Heart left ventricle (tissue), 16 donors: ENCODE measurements around the gene RELA. TPM values are rescaled to one million over a fixed set of nuclear protein-coding genes. Genes with fewer than 3 reads are reported as not detected.

Experiments used
- ATAC-seq, 4 donors: fragments of 200-7000 bp; cut with Tn5 transposase; one replicate each; pipeline ENCODE4 v1.9.1; 2020 to 2022; ENCODE audit warnings: moderate library complexity in 4 of 4, mild to moderate bottlenecking in 3 of 4, moderate number of reproducible peaks in 1 of 4
- DNase-seq, 5 donors: peaks; one replicate each; pipeline ENCODE4 v3.0.0-alpha.2; 2020
- H3K27ac ChIP-seq, 12 donors: fragments of 200-600 bp; sonication (generic) in 4 of 12; one replicate each; pipeline versions ENCODE4 v1.5.0 to v1.8.0; 2016 to 2022; ENCODE audit warnings: mild to moderate bottlenecking in 2 of 12
- H3K27me3 ChIP-seq, 9 donors: fragments of 200-600 bp; sonication (generic) in 2 of 9; one replicate each; pipeline versions ENCODE4 v1.5.1 to v1.8.0; 2016 to 2022; ENCODE audit warnings: mild to moderate bottlenecking in 3 of 9
- H3K36me3 ChIP-seq, 9 donors: fragments of 200-600 bp; sonication (generic) in 2 of 9; one replicate each; pipeline versions ENCODE4 v1.5.0 to v1.8.0; 2018 to 2022; ENCODE audit warnings: mild to moderate bottlenecking in 2 of 9
- H3K4me1 ChIP-seq, 12 donors: fragments of 200-600 bp; sonication (generic) in 4 of 12; one replicate each; pipeline versions ENCODE4 v1.5.0 to v1.8.0; 2016 to 2022; ENCODE audit warnings: mild to moderate bottlenecking in 3 of 12
- H3K4me3 ChIP-seq, 12 donors: fragments of 200-600 bp; sonication (generic) in 4 of 12; one replicate each; pipeline versions ENCODE4 v1.5.0 to v1.8.0; 2017 to 2022; ENCODE audit warnings: mild to moderate bottlenecking in 9 of 12, moderate library complexity in 4 of 12
- H3K9me3 ChIP-seq, 12 donors: fragments of 200-600 bp; sonication (generic) in 4 of 12; one replicate each; pipeline versions ENCODE4 v1.5.0 to v1.8.0; 2016 to 2022; ENCODE audit warnings: mild to moderate bottlenecking in 1 of 12
- POLR2A ChIP-seq, 2 donors: fragments of 450-650 bp; IDR thresholded peaks; one replicate each; pipeline ENCODE4 v1.6.1; 2017; ENCODE audit warnings: antibody characterized with exemption in 2 of 2, mild to moderate bottlenecking in 2 of 2, moderate library complexity in 2 of 2
- WGBS, 4 donors: extraction: QIAGEN DNeasy Blood & Tissue Kit in 2 of 4; methylation state at CpG; one replicate each; pipeline versions ENCODE4 v1.1.5 to v1.1.7; 2013 to 2018; 5-methylcytosine and 5-hydroxymethylcytosine counted together
- intact Hi-C, 10 donors: fragments of 100-400 bp; cut with DNase I; formaldehyde crosslinking; loops; one replicate each; pipeline versions ENCODE4 v1.11.1 to v1.14.2; 2022
- polyA plus RNA-seq, 2 donors: library from polyadenylated mRNA; stranded (reverse); fragments of 200-250 nt; gene quantifications; one replicate each; pipeline ENCODE4 v1.2.3, GENCODE V29; 2013
- total RNA-seq, 9 donors: library from RNA; depleted of rRNA in 2 of 9; stranded (reverse); fragments of >200 nt in 2 of 9; fragmentation: NEBNext Ultra II Directional in 3 of 9; extraction: Animal tissue kit (Norgen Biotek cat#: 25700) in 3 of 9; gene quantifications; one replicate each; pipeline versions ENCODE4 v1.1.0 to v1.2.4, GENCODE V29; 2016 to 2023
- TF ChIP-seq, protein P1 (sequence below), 12 donors: fragments of 200-600 bp; sonication (generic) in 4 of 12; IDR thresholded peaks; one replicate each; pipeline versions ENCODE4 v1.5.0 to v1.8.0; 2018 to 2022; ENCODE audit warnings: antibody characterized with exemption in 12 of 12, mild to moderate bottlenecking in 5 of 12
- donor health status: ischemic (EF 13 %, LVEDD 7.1; RV severe dilation, severe dysfunction).
- donor health status: healthy with polysubstance abuse.
- donor health status: DM: no; HTN: yes; CAD: no.
- donor health status: DM: no; HTN: no; CAD: no.
- donor health status: ischemic (EF 25% LVEDD 6.9; RV normal size, moderate dysfunction).
- donor health status: ischemic (EF 25% LVEDD 5.7; RV mildly dilated, moderate dysfunction).
- donor health status: healthy.
- donor health status: DM: yes; HTN: yes; CAD: no.
- donor health status: ischemic (EF 35%, LVEDD 5.7; RV mildly dilated, moderate dysfunction).
- donor health status: nonischemic (EF 11% LVEDD 7.7; RV severe dilation, severe dysfunction).
- donor health status: DM: yes; HTN: yes; CAD: no.
- donor health status: PGD.
- donor health status: ischemic (EF 29% LVEDD 5.4; RV normal size, mild dysfunction).
- donor health status: nonischemic (EF 23%, LVEDD 6.1; RV moderate dilation, normal function).

RELA gene
- total and polyA plus RNA-seq, 11 donors, result 22.2 to 86.4 (median 42.3) TPM

DNA sequence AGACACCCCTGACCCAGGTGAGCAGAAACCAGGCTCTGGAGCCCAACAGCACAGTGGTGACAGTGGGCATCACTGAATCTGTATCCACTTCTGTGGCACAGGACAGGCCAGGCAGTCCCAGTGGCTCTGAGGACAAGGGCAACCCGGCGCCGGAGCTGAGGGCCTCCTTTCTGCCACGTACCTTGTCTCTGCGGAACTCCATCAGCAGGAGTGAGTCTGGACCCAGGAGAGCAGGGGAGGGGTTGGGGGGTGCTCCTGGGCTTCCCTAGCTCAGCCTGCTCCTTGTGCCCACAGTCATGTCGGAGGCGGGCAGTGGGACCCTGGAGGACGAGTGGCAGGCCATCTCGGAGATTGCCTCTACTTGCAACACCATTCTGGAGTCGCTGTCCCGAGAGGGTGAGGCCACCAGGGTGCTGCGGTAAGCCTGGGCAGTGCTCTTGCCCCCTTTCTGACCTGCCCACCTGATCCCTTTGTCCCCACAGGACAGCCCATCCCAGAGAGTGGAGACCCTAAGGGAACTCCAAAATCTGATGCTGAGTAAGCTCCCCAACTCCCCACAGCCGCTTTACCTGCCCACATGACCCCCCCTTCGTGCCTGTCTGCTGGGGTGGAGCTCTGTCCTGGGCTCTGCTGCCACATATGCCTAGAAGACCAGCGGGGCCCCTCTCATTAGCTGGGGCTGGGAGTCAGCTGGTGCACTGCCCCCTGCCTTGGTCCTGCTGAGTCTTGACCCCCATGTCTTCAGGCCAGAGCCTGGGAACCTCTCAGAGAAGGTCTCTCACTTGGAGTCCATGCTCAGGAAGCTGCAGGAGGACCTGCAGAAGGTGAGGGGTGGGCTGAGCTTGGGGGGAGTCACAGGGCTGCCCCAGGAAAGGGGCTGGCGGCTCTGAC is 12.8 kb downstream of the RELA start:
- intact Hi-C loops, result no loop called here
- H3K4me1 ChIP-seq, result peaks cover 8 to 65% (median 38%) of the 10 kb centered on the region in 12 donors
- peaks cover 0 to 12% (median 0%) of the 10 kb centered on the region in 9 donors for H3K27me3 ChIP-seq
- H3K9me3 ChIP-seq, result no peaks in the 10 kb centered on the region
- H3K4me3 ChIP-seq, result no peak overlapping the region
- 80 to 92% (median 90%) methylated on average over 9 to 16 of the region's 16 CpGs for WGBS, 4 donors
- peak overlapping the region in 8 of 12 donors; percentile 14 to 99 (median 96) for H3K27ac ChIP-seq
- ATAC-seq, result no peak
- H3K36me3 ChIP-seq, result peaks cover 0 to 81% (median 65%) of the 10 kb centered on the region in 9 donors
- TF ChIP-seq, protein P1, sequence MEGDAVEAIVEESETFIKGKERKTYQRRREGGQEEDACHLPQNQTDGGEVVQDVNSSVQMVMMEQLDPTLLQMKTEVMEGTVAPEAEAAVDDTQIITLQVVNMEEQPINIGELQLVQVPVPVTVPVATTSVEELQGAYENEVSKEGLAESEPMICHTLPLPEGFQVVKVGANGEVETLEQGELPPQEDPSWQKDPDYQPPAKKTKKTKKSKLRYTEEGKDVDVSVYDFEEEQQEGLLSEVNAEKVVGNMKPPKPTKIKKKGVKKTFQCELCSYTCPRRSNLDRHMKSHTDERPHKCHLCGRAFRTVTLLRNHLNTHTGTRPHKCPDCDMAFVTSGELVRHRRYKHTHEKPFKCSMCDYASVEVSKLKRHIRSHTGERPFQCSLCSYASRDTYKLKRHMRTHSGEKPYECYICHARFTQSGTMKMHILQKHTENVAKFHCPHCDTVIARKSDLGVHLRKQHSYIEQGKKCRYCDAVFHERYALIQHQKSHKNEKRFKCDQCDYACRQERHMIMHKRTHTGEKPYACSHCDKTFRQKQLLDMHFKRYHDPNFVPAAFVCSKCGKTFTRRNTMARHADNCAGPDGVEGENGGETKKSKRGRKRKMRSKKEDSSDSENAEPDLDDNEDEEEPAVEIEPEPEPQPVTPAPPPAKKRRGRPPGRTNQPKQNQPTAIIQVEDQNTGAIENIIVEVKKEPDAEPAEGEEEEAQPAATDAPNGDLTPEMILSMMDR (IDR thresholded peaks at IDR 0.05), result no peak
- no peak for TF ChIP-seq POLR2A (IDR thresholded peaks at IDR 0.05)
- peak in 3 of 5 donors; percentile 18 to 24 (median 18) for DNase-seq

DNA sequence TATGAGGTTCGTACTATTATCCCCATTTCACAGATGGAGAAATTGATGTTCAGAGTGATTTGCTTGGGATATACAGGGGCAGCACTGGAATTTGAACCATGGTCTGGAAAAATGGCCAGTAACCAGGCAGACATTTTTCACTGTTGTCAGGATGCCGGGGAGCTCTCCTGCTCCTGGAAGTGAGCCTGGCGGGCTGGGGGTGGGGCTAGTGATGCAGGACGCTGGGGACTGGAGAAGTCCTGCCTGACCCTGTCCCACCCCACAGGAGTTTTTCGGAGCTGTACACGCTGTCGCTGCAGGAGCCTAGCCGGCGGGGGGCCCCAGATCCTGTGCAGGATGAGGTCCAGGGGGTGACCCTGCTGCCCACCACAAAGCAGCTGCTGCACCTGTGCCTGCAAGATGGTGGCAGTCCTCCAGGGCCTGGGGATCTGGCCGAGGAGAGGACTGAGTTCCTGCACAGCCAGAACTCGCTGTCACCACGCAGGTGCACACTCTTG is 13.7 kb downstream of the RELA start:
- no peak for ATAC-seq
- no peak for TF ChIP-seq POLR2A (IDR thresholded peaks at IDR 0.05)
- TF ChIP-seq, protein P1 (IDR thresholded peaks at IDR 0.05), result no peak
- intact Hi-C loops, result no loop called here
- H3K9me3 ChIP-seq, result no peaks in the 10 kb centered on the region
- H3K27me3 ChIP-seq, result peaks cover 0 to 12% (median 0%) of the 10 kb centered on the region in 9 donors
- peak in 3 of 5 donors; percentile 26 to 45 (median 32) for DNase-seq
- H3K4me3 ChIP-seq, result no peak overlapping the region
- H3K4me1 ChIP-seq, result peaks cover 6 to 56% (median 32%) of the 10 kb centered on the region in 12 donors
- WGBS, 4 donors, result 54 to 69% (median 64%) methylated on average over 11 to 12 of the region's 12 CpGs
- H3K27ac ChIP-seq, result peak overlapping the region in 2 of 12 donors; percentile 14 to 96
- peaks cover 0 to 78% (median 60%) of the 10 kb centered on the region in 9 donors for H3K36me3 ChIP-seq

DNA sequence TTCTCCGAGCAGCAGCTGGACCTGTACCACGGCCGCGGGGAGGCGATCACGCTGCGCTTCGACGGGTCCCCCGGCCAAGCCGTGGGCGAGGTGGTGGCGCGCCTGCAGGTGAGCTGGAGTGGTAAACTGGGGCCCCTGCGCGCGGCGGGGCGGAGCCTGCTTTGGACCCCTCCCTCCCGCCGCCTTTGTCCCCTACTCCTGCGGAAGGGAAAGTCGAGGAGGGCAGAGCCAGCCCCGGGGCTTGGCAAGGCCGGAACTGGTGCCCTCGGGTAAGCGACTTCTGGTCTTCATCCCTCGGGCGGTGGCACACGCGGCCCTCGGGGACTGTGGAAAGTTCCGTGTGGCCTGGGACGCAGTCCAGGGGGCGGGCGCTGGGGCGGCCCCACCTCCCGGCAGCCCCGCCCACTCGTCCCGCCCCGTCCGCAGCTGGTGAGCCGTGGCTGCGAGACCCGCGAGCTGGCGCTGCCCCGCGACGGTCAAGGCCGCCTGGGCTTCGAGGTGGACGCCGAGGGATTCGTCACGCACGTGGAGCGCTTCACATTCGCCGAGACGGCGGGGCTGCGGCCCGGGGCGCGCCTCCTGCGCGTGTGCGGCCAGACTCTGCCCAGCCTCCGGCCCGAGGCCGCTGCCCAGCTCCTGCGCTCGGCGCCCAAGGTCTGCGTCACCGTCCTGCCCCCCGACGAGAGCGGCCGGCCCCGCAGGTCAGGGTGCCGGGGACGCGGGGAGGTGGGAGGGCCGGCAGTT is 15.6 kb downstream of the RELA start:
- H3K9me3 ChIP-seq, result no peaks in the 10 kb centered on the region
- H3K4me3 ChIP-seq, result peak overlapping the region in 2 of 12 donors; percentile 10 to 14
- ATAC-seq, result peak in 3 of 4 donors; percentile 14 to 29 (median 14)
- peak in 2 of 5 donors; percentile 30 to 31 for DNase-seq
- peaks cover 0 to 12% (median 0%) of the 10 kb centered on the region in 9 donors for H3K27me3 ChIP-seq
- intact Hi-C loops, result no loop called here
- H3K27ac ChIP-seq, result peak overlapping the region in 1 of 12 donors; percentile 41
- peaks cover 0 to 90% (median 71%) of the 10 kb centered on the region in 9 donors for H3K36me3 ChIP-seq
- peaks cover 0 to 47% (median 20%) of the 10 kb centered on the region in 12 donors for H3K4me1 ChIP-seq
- no peak for TF ChIP-seq POLR2A (IDR thresholded peaks at IDR 0.05)
- TF ChIP-seq, protein P1 (IDR thresholded peaks at IDR 0.05), result no peak
- WGBS, 4 donors, result 43 to 58% (median 55%) methylated on average over 30 to 87 of the region's 87 CpGs
